K562 (cell line): ENCODE measurements around the gene KRTAP4-11. TPM values are rescaled to one million over a fixed set of nuclear protein-coding genes. Genes with fewer than 3 reads are reported as not detected.
"Not testable (repeated sequence)": the region's sequence is repeated elsewhere in the genome, so short reads cannot be mapped to it uniquely, and the experiment has no call there.

ENCODE experiments used
- ATAC-seq: fragments of 200-7000 bp; cut with Tn5 transposase; 3 replicates; pipeline ENCODE4 v1.9.1; 2020; ENCODE audit warnings: moderate library complexity
- BruUV-seq: library from RNA; stranded (reverse); fragments of 400-500 nt; replicated peaks from 2 replicates; lab custom pipeline; 2021; lab: Mats Ljungman, UMichigan
- CTCF ChIA-PET: fragments of 300-600 bp; formaldehyde crosslinking; extraction: SDS; loops from one replicate; lab custom pipeline; 2021; ENCODE audit warnings: low intra/inter-chr PET ratio; lab: Yijun Ruan, JAX
- POLR2A ChIA-PET: fragments of 300-600, 350-650 bp; sonication (Branson Sonifier 250); formaldehyde crosslinking; extraction: SDS; loops from one replicate; lab custom pipeline; 2021; ENCODE audit warnings: antibody characterized with exemption, inconsistent platforms; lab: Yijun Ruan, JAX
- DNase-seq, 4 experiments: peaks; one replicate each; pipeline versions ENCODE4 v3.0.0 to v3.0.0-alpha.2; 2011 to 2018; ENCODE audit warnings: low spot score in 3 of 4, mixed read lengths in 3 of 4; ENCODE audit errors: extremely low read depth in 1 of 4
- FAIRE-seq: peaks from 2 replicates; lab custom pipeline; 2011; peaks lifted over from hg19 to GRCh38; lab: Jason Lieb, UNC
- H2AFZ ChIP-seq: 2 replicates; pipeline ENCODE4 v1.6.0; 2011; ENCODE audit warnings: low read depth, low read length, control low read depth, inconsistent platforms
- H3K27ac ChIP-seq: fragments of 200-600 bp; 3 replicates; pipeline ENCODE4 v1.8.0; 2011; ENCODE audit warnings: low read depth, mild to moderate bottlenecking, control low read depth, inconsistent platforms, low read length, moderate library complexity, mixed read lengths; ENCODE audit errors: extremely low read depth
- H3K27me3 ChIP-seq, 2 experiments: fragments of 300-600 bp in 1 of 2; 2 replicates in 1 of 2; 3 replicates in 1 of 2; pipeline versions ENCODE4 v1.6.0 to v1.8.0; 2011; ENCODE audit warnings: inconsistent platforms in 2 of 2, low read length in 2 of 2, mild to moderate bottlenecking in 1 of 2, mixed read lengths in 1 of 2, moderate library complexity in 1 of 2; ENCODE audit not compliant: control insufficient read depth in 2 of 2, insufficient read depth in 2 of 2
- H3K36me3 ChIP-seq: fragments of 300-600 bp; 3 replicates; pipeline ENCODE4 v1.8.0; 2011; ENCODE audit warnings: mild to moderate bottlenecking, low read length, inconsistent platforms; ENCODE audit not compliant: control insufficient read depth, insufficient read depth
- H3K4me1 ChIP-seq, 2 experiments: fragments of 200-600 bp in 1 of 2; replicated peaks in 1 of 2; 2 replicates in 1 of 2; 3 replicates in 1 of 2; pipeline versions ENCODE4 v1.5.1 to v1.8.0; 2011; ENCODE audit warnings: inconsistent platforms in 2 of 2, low read length in 2 of 2, mild to moderate bottlenecking in 1 of 2, mixed read lengths in 1 of 2, moderate library complexity in 1 of 2; ENCODE audit not compliant: control insufficient read depth in 2 of 2, insufficient read depth in 2 of 2
- H3K4me2 ChIP-seq: 2 replicates; pipeline ENCODE4 v1.6.1; 2011; ENCODE audit warnings: low read length, control low read depth, inconsistent platforms, mixed read lengths; ENCODE audit not compliant: insufficient read depth
- H3K4me3 ChIP-seq: fragments of 200-600 bp; sonication (generic), shearing (Covaris generic); 2 replicates; pipeline ENCODE4 v1.5.1; 2016; ENCODE audit warnings: control low read depth, inconsistent platforms
- H3K79me2 ChIP-seq: fragments of 200-600 bp; 3 replicates; pipeline ENCODE4 v1.8.0; 2011; ENCODE audit warnings: low read length, inconsistent platforms; ENCODE audit not compliant: control insufficient read depth, insufficient read depth
- H3K9ac ChIP-seq, 2 experiments: 2 replicates each; pipeline versions ENCODE4 v1.6.0 to v1.6.1; 2011; ENCODE audit warnings: low read depth in 2 of 2, low read length in 2 of 2, control low read depth in 1 of 2, inconsistent platforms in 1 of 2, mild to moderate bottlenecking in 1 of 2, mixed read lengths in 1 of 2; ENCODE audit not compliant: insufficient read depth in 1 of 2
- H3K9me1 ChIP-seq: one replicate; pipeline ENCODE4 v1.6.0; 2011; ENCODE audit warnings: inconsistent platforms, mild to moderate bottlenecking, low read length, moderate library complexity; ENCODE audit not compliant: control insufficient read depth, insufficient read depth
- H3K9me3 ChIP-seq: replicated peaks from 2 replicates; pipeline ENCODE4 v1.5.1; 2011; ENCODE audit warnings: low read depth, low read length, inconsistent platforms; ENCODE audit not compliant: control insufficient read depth, insufficient read depth
- H4K20me1 ChIP-seq: replicated peaks from 2 replicates; pipeline ENCODE4 v1.6.1; 2011; ENCODE audit warnings: low read length, inconsistent platforms, mixed read lengths; ENCODE audit not compliant: control insufficient read depth, insufficient read depth
- MTA1 ChIP-seq: fragments of 450-650 bp; IDR thresholded peaks from 2 replicates; pipeline ENCODE4 v1.6.1; 2017; ENCODE audit warnings: borderline replicate concordance
- ZNF316 ChIP-seq: fragments of 450-650 bp; IDR thresholded peaks from 2 replicates; pipeline ENCODE4 v1.6.1; 2016
- WGBS: fragments of 100-300 bp; shearing (Covaris generic); methylation state at CpG from one replicate; pipeline ENCODE4 v1.1.6; 2016; ENCODE audit warnings: low coverage, mixed read lengths; ENCODE audit not compliant: insufficient coverage; ENCODE audit errors: missing lambda C conversion rate; 5-methylcytosine and 5-hydroxymethylcytosine counted together
- in situ Hi-C: fragments of 300-500 bp; cut with MboI; formaldehyde crosslinking; loops from 4 replicates; pipeline ENCODE4 v1.15.0; 2018; ENCODE audit warnings: inconsistent platforms, mixed read lengths
- intact Hi-C: fragments of 100-400 bp; cut with micrococcal nuclease; formaldehyde crosslinking; loops from 2 replicates; pipeline ENCODE4 v1.14.2; 2022
- polyA plus RNA-seq, 8 experiments: library from polyadenylated mRNA; depleted of rRNA in 4 of 8; stranded (reverse) in 5 of 8; unstranded in 3 of 8; fragments of >200 nt; fragmentation: Nextera tagmentation in 2 of 8; fragmentation: Illumina TruSeq in 1 of 8; extraction: Ambion mirVana in 2 of 8; extraction: Trizol in 1 of 8; gene quantifications; 2 replicates each; pipeline versions ENCODE4 v1.2.1 to v1.2.3, GENCODE V29; 2011 to 2014; ENCODE audit warnings: inconsistent platforms in 1 of 8, missing spikeins in 1 of 8
- total RNA-seq, 7 experiments: library from RNA; depleted of rRNA in 6 of 7; stranded (reverse); fragments of >200 nt in 6 of 7; fragmentation: Illumina TruSeq in 2 of 7; extraction: Trizol in 2 of 7; gene quantifications; 2 replicates each; pipeline versions ENCODE4 v1.2.1 to v1.2.3, GENCODE V29; 2011 to 2021; ENCODE audit warnings: low replicate concordance in 1 of 7

KRTAP4-11 gene
- total and polyA plus RNA-seq, 9 of the 15 experiments (the other 6 are each of a cell fraction or from before 2014, with no cell fraction given): not detected

- intact Hi-C loops: no loop called here
- Histone ChIP-seq H3K36me3 (no peaks in the 10 kb centered on the region), H3K9me1 (no peaks in the 10 kb centered on the region), H3K9ac (no peak overlapping the region)
- CTCF ChIA-PET: no interaction called here
- TF ChIP-seq ZNF316 (peak; percentile 59), MTA1 (no peak)
- TF ChIP-seq, all 486 proteins: peak for 1
- no peak overlapping the region for H3K4me3 ChIP-seq
- 0% methylated on average over 2 of the region's 2 CpGs for WGBS
- no peaks in the 10 kb centered on the region for H4K20me1 ChIP-seq
- H3K79me2 ChIP-seq: no peaks in the 10 kb centered on the region
- no peak overlapping the region for H3K27ac ChIP-seq
- in situ Hi-C loops: no loop called here
- BruUV-seq: no TSS peak
- POLR2A ChIA-PET: interaction anchor here (0.6 to 1.1 kb wide), 3 partner anchors 29 to 170 kb away, joined by 3 to 4 read pairs (median 3); partner anchors contain the start of gene KRTAP4-6
- no peaks in the 10 kb centered on the region for H3K9me3 ChIP-seq
- no peaks in the 10 kb centered on the region for H3K27me3 ChIP-seq
- ATAC-seq (no peak), FAIRE-seq (no peak), DNase-seq (no peak)
- no peak overlapping the region for H3K4me2 ChIP-seq
- H2AFZ ChIP-seq: no peak overlapping the region
- no peaks in the 10 kb centered on the region for H3K4me1 ChIP-seq
Measured at GRCh38 chr17:41111151-41111885, 6.9 kb downstream of the KRTAP4-11 start.

GRCh38 chr17:41108728-41109386, 9.3 kb downstream of the KRTAP4-11 start:
- H2AFZ ChIP-seq, ATAC-seq, H4K20me1 ChIP-seq, H3K4me2 ChIP-seq, H3K9ac ChIP-seq, FAIRE-seq, H3K27ac ChIP-seq, H3K4me3 ChIP-seq, H3K4me1 ChIP-seq, in situ Hi-C loops, POLR2A ChIA-PET, DNase-seq, intact Hi-C loops, BruUV-seq, H3K9me3 ChIP-seq, H3K79me2 ChIP-seq, H3K27me3 ChIP-seq, H3K9me1 ChIP-seq, CTCF ChIA-PET, H3K36me3 ChIP-seq: not testable (repeated sequence)
- WGBS: 0% methylated on average over 1 of the region's 1 CpG
